Measurements from ENCODE around the gene TMEM145.
"Not testable (repeated sequence)": the region's sequence is repeated elsewhere in the genome, so short reads cannot be mapped to it uniquely, and the experiment has no call there.

The TMEM145 gene

DNA sequence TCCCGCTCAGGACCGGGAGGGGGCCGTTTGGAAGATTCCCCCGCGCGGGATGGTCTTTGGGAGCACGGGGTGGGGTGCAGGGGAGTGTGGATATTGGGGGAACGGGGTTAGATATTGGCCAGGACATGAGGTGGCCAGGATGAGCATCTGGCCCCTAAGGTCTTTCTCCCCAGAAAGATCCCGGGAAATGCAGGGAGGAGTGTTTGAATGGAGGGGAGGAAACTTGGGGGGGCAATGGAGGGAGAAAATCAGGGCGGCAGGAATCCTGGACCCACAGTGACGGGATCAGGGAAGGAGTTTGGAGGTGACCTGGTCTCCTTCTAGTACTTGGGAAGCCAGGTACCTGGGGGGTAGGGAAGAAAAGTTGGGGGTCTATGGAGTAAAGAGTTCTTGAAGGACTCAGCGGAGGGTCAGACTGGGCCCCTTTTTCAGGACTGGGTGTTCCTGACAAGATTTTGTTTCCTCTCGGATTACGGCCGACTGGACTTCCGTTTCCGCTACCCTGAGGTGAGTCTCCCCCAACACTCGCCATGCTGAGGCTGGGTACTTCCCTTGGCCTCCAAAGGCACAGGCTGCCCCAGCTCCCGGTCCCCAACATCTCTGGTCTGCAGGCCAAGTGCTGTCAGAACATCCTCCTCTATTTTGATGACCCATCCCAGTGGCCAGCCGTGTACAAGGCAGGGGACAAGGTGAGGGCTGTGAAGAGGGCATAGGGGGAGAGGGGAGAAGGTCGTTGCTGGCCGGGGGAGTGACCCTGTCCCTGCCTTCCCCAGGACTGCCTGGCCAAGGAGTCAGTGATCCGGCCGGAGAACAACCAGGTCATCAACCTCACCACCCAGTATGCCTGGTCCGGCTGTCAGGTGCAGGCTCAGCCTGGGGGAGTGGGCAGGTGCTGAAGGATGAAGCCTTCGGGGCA, 989 bp downstream of the TMEM145 start:
- DNase-seq (ENCODE audit: low read depth in 3 of 3), result no peak

DNA sequence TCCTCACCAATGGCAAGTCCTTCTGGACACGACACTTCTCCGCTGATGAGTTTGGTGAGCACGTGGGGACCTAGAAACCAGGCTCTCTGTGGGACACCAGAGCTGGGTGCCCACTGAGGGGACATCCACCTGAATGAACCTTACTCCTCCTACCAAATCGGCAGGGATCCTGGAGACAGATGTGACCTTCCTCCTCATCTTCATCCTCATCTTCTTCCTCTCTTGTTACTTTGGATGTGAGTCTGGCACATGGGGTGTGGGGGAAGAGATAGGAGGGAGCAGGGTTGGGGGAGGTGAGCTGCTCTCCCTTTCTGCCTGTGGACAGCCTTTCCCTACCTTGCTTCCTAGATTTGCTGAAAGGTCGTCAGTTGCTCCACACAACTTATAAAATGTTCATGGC, 1.9 kb downstream of the TMEM145 start:
- DNase-seq (ENCODE audit: low read depth in 3 of 3), result no peak

DNA sequence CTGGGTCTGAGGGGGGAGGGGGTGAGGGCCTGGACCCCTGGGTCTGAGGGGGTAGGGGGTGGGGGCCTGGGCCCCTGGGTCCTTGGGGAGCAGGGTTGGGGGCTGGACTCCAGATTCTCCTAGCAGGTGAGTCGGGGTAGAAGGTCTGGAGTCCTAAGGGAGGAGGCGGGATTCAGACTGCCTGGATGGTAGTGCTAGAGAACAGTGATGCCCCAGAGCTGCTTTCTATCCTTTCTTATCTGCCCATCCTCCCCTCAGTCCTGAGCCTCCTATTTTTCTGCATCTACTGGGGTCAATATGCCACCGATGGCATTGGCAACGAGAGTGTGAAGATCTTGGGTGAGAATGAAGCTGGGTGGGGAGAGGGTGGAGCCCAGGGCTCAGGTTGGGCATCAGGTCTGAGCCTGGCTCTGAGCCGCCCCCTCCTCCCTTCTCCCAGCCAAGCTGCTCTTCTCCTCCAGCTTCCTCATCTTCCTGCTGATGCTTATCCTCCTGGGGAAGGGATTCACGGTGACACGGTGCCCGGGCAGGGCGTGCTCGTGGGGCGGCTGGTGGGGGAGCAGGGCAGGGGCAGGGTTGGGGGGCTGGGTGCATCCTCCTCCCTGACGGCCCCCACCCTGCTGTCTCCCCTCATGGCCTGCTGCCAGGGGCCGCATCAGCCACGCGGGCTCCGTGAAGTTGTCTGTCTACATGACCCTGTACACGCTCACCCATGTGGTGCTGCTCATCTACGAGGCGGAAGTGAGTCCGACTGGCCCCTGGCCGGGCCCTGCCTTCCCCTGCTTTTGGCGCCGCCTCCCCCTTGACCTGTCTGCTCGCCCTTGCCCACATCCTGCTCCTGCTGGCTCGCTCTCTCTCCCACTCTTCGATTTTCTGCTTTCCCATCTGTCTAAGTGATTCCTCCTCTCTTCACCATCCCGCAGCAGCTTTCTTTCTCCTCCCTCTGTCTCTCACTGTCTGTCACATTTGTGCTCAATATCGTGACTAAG, 3.4 kb downstream of the TMEM145 start:
- no peak for DNase-seq (ENCODE audit: low read depth in 3 of 3)

DNA sequence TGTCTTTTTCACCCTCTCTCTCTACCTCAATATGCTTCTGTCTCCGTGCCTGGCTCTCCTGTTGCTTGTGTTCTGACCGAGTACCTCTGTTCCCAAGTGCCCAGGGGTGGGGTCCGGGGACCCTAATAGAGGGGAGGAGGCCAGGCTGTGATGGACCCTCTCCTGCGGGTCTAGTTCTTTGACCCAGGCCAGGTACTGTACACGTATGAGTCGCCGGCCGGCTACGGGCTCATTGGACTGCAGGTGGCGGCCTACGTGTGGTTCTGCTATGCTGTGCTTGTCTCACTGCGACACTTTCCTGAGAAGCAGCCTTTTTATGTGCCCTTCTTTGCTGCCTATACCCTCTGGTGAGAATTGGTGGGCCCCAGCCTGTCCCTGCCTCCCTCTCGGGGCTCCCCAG, 4.4 kb downstream of the TMEM145 start:
- DNase-seq (ENCODE audit: low read depth in 3 of 3), result no peak

DNA sequence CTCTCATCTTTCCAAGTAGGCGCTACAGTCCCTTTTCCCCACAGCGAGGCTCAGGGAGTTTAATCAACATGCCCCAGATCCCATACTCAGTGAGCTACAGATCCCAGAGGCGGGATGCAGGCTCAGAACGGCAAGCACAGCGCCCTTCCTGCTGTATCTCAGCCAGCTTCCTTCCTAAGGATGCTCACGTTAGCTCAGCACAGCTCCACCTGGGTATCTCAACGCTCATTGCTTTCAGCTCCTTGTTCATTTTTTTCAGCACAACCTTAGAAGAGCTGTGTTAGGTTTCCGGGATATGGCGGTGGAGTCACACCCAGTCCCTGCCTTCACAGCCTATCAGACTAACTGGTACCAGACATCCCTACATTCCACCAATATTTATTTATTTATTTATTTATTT, 9.2 kb downstream of the TMEM145 start:
- DNase-seq (ENCODE audit: low read depth in 3 of 3), result no peak

DNA sequence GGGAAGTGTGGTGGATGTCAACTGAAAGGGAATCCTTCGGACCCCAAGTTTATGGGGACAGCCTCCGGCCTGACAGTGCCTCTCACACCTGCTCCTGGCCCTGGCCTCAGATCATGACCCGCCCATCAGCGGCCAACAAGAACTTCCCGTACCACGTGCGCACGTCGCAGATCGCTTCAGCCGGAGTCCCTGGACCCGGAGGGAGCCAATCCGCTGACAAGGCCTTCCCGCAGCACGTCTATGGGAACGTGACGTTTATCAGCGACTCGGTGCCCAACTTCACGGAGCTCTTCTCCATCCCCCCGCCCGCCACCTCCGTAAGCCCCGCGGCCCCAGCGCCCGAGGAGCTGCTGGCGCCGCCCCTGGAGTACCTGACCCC, 10.4 kb downstream of the TMEM145 start:
- no peak for DNase-seq (ENCODE audit: low read depth in 3 of 3)

DNA sequence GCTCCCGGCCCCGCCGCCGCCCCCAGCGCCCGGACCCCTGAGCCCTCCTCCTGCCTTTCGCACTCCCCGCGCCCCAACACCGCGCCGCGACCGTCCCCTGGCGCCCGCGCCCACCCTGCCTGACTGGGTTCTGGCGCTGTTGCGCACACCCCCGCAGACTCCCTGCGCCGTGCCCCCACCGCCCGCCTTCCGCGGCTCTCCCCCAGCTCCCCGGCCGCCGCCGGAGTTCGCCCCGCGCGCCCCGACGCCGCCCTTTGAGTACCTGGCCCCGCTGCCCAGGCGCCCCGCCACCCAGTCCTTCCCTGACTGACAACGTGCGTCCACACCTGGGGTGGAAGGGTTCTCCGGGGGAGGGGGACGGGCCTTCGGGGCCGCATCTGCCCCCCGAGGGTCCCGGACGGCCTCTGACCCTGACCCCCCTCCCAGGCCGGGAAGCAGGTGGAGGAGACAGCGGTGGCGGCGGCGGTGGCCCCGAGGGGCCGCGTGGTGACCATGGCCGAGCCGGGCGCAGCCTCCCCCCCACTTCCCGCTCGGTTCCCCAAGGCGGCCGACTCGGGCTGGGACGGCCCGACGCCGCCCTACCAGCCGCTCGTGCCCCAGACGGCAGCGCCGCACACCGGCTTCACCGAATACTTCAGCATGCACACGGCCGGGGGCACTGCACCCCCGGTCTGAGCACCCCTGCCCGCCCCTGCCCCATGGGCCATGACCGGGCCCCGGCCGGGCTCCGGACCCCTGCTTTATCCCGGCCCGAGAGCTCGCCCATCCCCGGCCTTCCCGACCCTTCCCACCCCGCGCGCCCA, 10.9 kb downstream of the TMEM145 start:
- peak in 1 of 3 donors; percentile 14 for DNase-seq (ENCODE audit: low read depth in 3 of 3)

DNA sequence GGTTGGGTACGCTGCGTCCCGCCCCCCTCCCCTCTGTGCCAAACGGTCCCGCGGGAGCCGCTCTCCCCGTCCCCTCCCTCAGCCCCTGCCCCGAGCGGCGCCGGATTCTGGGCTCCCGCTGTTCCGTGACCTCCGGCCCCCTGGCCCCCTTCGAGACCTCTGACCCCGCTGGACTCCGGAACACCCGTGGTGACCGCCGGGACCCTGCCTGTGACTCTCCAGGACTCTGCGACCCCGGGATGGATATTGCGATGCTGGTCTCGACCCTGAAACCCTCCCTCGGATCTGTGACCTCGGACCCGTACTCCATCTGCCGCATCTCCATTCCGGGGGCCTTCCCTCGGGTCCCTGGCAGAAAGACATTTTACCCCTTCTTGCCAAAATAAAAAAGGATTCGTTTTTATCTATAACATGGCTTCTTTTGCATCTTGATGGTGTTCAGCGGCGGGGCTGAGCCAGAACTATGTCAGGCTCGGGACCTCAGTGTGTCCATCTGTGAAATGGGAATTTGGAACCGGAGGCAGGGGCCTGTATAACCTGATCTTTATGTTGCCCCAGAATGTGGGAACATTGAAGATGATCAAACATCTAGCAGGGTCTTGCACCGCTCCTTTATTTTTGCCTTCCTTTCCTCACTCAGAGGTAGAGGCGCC, 11.7 kb downstream of the TMEM145 start:
- no peak for DNase-seq (ENCODE audit: low read depth in 3 of 3)

DNA sequence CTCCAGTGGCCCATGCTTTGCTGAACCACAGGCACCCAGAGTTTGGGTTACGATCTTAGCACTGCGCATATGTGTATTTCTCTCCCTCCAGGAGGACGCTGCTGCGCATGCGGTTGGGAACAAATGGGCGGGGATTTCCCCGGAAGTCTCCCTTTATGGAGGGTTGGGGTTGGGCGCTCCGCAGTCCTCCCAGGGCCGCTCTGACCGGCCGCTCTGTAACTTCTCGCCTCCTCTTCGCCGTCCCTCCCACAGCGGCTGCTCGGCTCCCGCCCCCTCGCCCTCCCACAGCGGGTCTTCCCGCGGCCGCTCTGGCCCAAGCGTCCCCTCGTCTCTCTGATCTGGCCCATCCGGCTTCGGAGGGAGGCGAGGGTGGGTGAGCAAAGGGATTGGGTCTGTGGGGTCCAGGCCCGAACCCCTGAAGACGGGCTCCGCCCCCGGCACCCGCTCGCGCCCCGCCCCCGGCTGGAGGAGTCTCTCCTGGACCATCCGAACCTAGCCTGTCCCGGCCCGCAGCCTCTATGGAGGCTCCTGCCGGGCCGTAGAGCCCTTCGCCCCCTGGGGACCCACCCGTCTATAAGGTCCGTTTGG, 12.3 kb downstream of the TMEM145 start, which contains the start of gene MEGF8:
Gene MEGF8, plus strand, starts transcription at position 328 of the 588 bp plus-strand sequence. CDS start 609 bp downstream, outside the sequence.
- DNase-seq (ENCODE audit: low read depth in 3 of 3), result peak; percentile 93 to 98 (median 95)

DNA sequence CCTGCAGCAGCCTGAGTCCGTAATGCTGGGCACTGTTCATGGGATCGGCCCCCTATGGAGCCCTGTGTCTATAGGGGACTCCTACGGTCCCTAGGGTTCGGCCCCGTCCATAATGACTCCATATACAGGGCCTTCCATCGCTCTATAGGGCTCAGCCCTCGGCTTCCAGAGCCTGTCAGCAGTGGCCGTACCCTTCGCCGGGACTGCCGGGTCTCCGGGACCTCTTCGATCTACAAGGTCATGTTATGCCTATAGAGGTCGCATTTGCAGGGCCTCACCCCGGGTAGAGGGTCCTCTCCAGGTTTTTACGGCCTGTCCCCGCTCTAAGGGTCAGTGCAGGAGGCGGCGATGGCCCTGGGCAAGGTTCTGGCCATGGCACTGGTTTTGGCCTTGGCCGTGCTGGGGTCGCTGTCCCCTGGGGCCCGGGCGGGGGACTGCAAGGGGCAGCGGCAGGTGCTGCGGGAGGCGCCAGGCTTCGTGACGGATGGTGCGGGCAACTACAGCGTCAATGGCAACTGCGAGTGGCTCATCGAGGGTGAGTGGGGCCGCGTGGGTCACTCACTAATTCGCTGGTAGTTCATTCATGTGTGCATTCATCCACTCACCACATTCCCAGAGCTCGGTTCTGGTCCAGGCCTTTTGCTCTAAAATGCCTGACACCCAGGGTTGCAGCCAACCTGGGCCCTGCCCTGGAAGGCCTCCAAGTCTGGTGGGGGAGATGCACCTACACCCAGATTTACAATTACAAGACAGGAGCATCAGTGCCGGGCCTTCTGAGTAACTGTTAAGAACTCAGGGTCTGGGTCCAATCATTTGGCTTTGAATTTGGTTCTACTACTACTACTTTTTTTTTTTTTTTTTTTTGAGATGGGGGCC, 13.0 kb downstream of the TMEM145 start:
- DNase-seq (ENCODE audit: low read depth in 3 of 3), result no peak

DNA sequence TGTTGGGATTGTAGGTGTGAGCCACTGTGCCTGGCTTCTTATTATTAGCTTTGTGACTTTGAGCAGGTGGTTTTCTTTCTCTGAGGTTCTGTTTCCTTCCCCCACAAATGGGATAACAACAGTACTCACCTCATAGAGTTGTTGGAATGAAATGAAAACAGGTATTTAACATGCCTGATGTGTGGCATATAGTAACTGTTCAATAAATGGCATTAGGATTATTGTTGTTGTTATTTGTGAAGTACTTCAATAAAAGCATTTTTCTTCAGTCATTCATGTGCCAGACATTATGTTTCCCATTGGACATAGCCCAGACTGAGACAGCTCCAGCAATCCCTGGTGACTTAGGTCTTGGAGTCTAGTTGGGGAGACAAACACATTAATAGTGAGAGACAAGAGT, 13.9 kb downstream of the TMEM145 start:
- no peak for DNase-seq (ENCODE audit: low read depth in 3 of 3)

DNA sequence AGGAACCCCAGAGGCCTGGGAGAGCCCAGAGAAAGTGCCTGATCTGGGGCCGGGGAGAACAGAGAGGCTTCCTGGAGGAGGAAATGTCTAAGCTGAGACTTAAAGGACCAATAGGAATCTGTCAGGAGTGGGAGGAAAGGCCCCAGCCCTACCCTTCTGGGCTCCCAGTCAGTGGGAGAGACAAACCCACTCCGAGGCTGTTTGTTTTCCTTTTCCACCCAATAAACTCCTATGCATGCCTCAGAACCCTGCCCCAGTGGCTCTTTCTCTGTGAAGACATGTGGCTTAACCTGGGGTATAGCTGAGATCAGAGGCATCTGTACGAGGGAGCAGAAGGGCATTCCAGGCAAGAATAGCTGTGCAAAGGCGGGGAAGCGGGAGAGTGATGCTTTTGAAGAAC, 14.3 kb downstream of the TMEM145 start:
- DNase-seq (ENCODE audit: low read depth in 3 of 3), result no peak

DNA sequence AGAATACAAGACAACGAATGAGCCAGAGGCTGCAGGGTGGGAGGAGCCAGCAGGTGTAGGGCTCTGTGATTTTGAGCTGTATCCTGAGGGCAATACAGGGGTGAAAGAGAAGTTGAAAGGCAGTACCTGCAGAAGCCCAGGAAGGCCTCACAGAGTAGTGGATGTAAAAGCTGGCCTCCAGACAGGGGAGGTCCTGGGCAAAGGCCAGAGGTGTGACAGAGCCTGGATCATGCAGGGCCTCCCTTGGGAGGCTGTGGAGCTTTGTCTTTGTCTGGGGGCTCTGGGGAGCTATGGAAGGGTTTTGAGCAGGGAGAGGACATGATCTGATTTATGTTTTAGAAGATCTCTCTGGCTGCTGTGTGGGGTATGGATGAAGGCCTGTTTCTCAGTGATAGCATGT, 15.0 kb downstream of the TMEM145 start:
- DNase-seq (ENCODE audit: low read depth in 3 of 3), result no peak

DNA sequence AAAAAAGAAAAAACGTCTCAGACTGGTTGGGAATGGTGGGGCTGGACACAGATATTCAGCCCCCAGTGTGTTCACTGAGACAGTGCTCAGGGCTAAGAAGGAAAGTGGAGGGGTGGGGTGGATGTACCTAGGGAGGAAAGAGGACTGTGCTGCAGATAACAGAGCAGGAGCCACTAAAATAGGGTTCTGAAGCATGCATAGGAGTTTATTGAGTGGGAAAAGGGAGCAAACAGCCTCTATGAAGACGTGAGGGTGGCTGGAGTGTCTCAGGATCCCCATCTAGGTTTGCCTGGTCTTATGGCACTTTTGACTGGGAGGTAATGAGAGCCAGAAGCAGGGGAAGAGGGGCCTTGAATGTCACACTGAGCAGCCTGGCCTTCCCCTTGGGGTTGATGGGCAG, 15.7 kb downstream of the TMEM145 start:
- DNase-seq (ENCODE audit: low read depth in 3 of 3), result no peak

DNA sequence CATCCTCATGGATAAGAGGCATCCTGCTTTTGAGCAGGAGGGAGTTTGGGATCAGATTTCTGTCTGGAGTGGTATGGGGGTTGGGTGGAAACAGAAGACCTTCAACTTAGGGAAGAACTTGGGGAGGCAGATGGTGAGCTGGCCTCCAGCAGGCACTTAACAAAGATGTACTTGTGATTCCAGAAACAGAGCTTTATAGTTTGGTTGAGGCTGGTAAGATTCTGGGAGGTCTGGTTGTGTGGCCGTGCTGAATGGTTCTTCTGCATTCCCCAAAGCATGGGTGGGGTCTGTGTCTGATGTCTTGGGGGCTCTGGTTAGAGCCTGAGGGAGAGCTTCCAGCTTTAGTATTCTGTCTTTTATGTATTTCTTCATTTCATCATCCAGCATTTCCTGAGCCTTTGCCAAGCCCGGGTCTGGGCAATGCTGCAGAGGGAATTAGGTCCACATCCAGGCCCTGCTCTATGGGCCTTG, 17.2 kb downstream of the TMEM145 start:
- no peak for DNase-seq (ENCODE audit: low read depth in 3 of 3)

DNA sequence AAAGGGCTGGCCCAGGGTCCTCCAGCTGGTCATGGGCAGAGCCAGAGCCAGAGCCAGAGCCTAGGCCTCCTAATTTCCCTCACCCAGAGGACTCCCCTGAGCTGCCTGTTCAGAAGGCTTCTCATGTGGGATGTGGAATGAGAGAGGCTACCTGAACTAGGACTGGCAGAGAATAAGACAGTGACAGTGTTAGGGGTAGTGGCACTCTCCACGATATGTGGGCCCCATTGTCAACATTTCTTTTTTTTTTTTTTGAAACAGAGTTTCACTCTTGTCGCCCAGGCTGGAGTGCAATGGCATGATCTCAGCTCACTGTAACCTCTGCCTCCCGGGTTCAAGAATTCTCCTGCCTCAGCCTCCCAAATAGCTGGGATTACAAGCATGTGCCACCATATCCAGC, 18.2 kb downstream of the TMEM145 start:
- not testable (repeated sequence) for DNase-seq (ENCODE audit: low read depth in 3 of 3)

DNA sequence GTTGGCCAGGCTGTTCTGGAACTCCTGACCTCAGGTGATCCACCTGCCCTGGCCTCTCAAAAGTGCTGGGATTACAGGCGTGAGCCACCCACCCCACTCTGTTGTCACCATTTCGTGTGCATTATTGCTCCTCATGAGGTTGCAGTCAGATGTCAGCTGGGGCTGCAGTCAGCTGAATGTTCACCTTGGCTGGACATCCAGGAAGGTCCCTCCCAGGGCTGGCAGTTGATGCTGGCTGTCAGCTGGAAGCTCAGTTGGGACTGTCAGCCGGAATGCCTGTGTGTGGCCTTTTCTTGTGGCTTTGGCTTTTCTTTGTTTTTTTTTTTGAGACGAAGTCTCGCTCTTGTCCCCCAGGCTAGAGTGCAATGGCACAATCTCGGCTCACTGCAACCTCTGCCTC, 18.9 kb downstream of the TMEM145 start:
- no peak for DNase-seq (ENCODE audit: low read depth in 3 of 3)

DNA sequence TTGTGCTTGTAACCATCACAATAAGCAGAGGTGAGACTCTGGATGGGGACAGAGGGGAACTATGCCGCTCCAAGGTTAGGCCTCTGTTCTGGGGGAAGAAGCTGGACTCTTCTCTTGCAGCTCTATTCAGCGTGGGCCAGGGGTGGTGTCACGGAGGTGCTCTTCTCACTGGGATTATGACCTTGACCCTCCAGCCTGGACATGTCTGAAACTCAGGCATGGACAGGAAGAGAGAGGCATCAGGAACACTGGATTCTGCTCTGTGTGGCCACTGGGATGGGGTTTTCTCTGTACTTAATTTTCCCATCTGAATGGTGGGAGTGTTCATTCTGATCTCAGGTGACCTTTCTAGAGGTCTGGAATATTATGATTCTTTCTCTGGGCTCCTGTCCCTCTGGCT, 19.9 kb downstream of the TMEM145 start:
- DNase-seq (ENCODE audit: low read depth in 3 of 3), result no peak

DNA sequence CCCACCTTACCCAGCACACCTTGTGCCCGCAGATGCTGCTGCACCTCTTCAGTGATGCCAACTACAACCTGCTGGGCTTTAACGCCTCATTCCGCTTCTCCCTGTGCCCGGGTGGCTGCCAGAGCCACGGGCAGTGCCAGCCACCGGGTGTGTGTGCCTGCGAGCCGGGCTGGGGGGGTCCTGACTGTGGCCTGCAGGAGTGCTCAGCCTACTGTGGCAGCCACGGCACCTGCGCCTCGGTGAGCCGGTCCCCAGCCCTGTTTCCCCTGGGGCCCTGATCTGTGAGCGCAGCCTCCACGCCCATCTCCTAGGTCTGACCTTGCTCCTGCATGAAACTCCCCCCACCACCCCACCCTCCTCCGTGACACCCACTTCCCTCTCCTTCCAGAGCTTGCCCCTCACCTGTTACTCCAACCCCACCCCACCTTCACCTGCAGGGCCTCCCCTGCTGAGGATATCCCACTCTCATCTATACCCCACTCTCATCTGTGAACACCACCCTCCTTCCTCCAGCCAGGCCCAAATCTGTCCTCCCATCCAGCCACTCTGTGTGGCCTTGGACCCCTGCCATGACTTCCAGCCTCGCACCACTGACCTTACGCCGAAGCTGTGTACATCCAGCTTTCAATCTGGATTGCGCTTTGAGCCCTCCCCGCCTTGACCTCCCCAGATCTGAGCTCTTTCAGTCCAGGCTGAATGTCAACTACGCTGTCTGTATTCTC, 21.0 kb downstream of the TMEM145 start:
- no peak for DNase-seq (ENCODE audit: low read depth in 3 of 3)
